ENCODE measurements around the gene ADAMTS9. TPM values are rescaled to one million over a fixed set of nuclear protein-coding genes. Genes with fewer than 3 reads are reported as not detected.
A peak's percentile ranks its signal among the peaks of the same experiment; 100 is the strongest.

Gene ADAMTS9
- total and polyA plus RNA-seq, 3 experiments from 2014 or later: not detected

GRCh38 chr3:64536166-64536565 lies 151.6 kb downstream of the ADAMTS9 start:
- H3K4me3 Mint-ChIP-seq: no peak overlapping the region
- H3K9me3 ChIP-seq (ENCODE audit: low read length): no peaks in the 10 kb centered on the region
- no peak overlapping the region for H3K27ac ChIP-seq (ENCODE audit: low read depth, low read length)
- ChIA-PET CTCF (no interaction called here), POLR2A (no interaction called here)
- no peak overlapping the region for H3K27ac Mint-ChIP-seq
- peaks cover 0 to 2% (median 0%) of the 10 kb centered on the region in 5 donors for H3K9me3 Mint-ChIP-seq
- no peaks in the 10 kb centered on the region for H3K27me3 ChIP-seq (ENCODE audit: insufficient read depth, low read length, poor library complexity, severe bottlenecking)
- no peak for DNase-seq
- H3K4me1 ChIP-seq (ENCODE audit: insufficient read depth, low read length): no peaks in the 10 kb centered on the region
- peaks cover 0 to 5% (median 4%) of the 10 kb centered on the region in 3 donors for H3K4me1 Mint-ChIP-seq
- H3K36me3 ChIP-seq (ENCODE audit: insufficient read depth, low read length): no peaks in the 10 kb centered on the region
- H3K4me3 ChIP-seq (ENCODE audit: low read length): no peak overlapping the region
- H3K27me3 Mint-ChIP-seq: peaks cover 2 to 9% of the 10 kb centered on the region in 2 donors
- H3K36me3 Mint-ChIP-seq: no peaks in the 10 kb centered on the region

- Histone ChIP-seq H3K27ac (ENCODE audit: low read depth, low read length) (no peak overlapping the region), H3K4me3 (ENCODE audit: low read length) (no peak overlapping the region), H3K4me1 (ENCODE audit: insufficient read depth, low read length) (no peaks in the 10 kb centered on the region), H3K36me3 (ENCODE audit: insufficient read depth, low read length) (no peaks in the 10 kb centered on the region), H3K27me3 (ENCODE audit: insufficient read depth, low read length, poor library complexity, severe bottlenecking) (no peaks in the 10 kb centered on the region), H3K9me3 (ENCODE audit: low read length) (no peaks in the 10 kb centered on the region)
- peak in 1 of 5 donors; percentile 9 for DNase-seq
- peaks cover 0 to 5% (median 4%) of the 10 kb centered on the region in 3 donors for H3K4me1 Mint-ChIP-seq
- no peak overlapping the region for H3K4me3 Mint-ChIP-seq
- no peaks in the 10 kb centered on the region for H3K36me3 Mint-ChIP-seq
- POLR2A ChIA-PET: no interaction called here
- H3K27ac Mint-ChIP-seq: no peak overlapping the region
- no peaks in the 10 kb centered on the region for H3K9me3 Mint-ChIP-seq
- CTCF ChIA-PET: no interaction called here
- H3K27me3 Mint-ChIP-seq: peaks cover 2 to 9% of the 10 kb centered on the region in 2 donors
These were observed 154.0 kb downstream of the ADAMTS9 start for GRCh38 chr3:64533617-64534317.

GRCh38 chr3:64530434-64531049 lies 157.3 kb downstream of the ADAMTS9 start:
- Histone ChIP-seq H3K4me3 (ENCODE audit: low read length) (no peak overlapping the region), H3K27me3 (ENCODE audit: insufficient read depth, low read length, poor library complexity, severe bottlenecking) (no peaks in the 10 kb centered on the region), H3K4me1 (ENCODE audit: insufficient read depth, low read length) (no peaks in the 10 kb centered on the region), H3K9me3 (ENCODE audit: low read length) (no peaks in the 10 kb centered on the region), H3K36me3 (ENCODE audit: insufficient read depth, low read length) (no peaks in the 10 kb centered on the region), H3K27ac (ENCODE audit: low read depth, low read length) (no peak overlapping the region)
- Mint-ChIP-seq H3K4me1 (peaks cover 0 to 5% (median 4%) of the 10 kb centered on the region in 3 donors), H3K27ac (no peak overlapping the region), H3K4me3 (no peak overlapping the region), H3K9me3 (no peaks in the 10 kb centered on the region), H3K36me3 (no peaks in the 10 kb centered on the region), H3K27me3 (peaks cover 2 to 12% of the 10 kb centered on the region in 2 donors)
- POLR2A ChIA-PET: no interaction called here
- DNase-seq: no peak
- CTCF ChIA-PET: no interaction called here

DNA sequence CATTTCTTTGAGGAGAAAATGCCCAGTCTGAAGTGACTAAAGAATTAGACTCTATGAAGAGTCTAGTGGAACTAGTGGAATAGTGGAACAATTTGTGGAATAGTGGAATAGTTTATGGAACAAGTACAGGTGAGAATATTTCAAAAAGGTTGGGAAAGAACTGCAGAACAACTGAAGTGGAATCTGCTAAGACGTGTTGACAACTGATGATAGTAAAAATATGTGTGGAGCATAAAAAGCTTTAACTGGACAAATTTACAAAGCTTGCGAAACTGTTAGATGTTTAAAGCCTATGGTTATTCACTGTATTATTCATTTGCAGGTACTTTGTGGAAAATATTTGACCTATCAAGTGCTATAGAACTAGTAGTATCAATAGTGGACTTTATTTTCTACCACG lies 164.5 kb downstream of the ADAMTS9 start:
- no peaks in the 10 kb centered on the region for H3K4me1 ChIP-seq (ENCODE audit: insufficient read depth, low read length)
- no peaks in the 10 kb centered on the region for H3K27me3 ChIP-seq (ENCODE audit: insufficient read depth, low read length, poor library complexity, severe bottlenecking)
- no peaks in the 10 kb centered on the region for H3K4me1 Mint-ChIP-seq
- H3K4me3 ChIP-seq (ENCODE audit: low read length): no peak overlapping the region
- no peaks in the 10 kb centered on the region for H3K9me3 ChIP-seq (ENCODE audit: low read length)
- peaks cover 2 to 3% of the 10 kb centered on the region in 2 donors for H3K27me3 Mint-ChIP-seq
- no peak overlapping the region for H3K27ac ChIP-seq (ENCODE audit: low read depth, low read length)
- no peak overlapping the region for H3K27ac Mint-ChIP-seq
- ChIA-PET POLR2A (no interaction called here), CTCF (no interaction called here)
- no peak overlapping the region for H3K4me3 Mint-ChIP-seq
- H3K9me3 Mint-ChIP-seq: peaks cover 0 to 11% (median 3%) of the 10 kb centered on the region in 5 donors
- H3K36me3 ChIP-seq (ENCODE audit: insufficient read depth, low read length): no peaks in the 10 kb centered on the region
- H3K36me3 Mint-ChIP-seq: no peaks in the 10 kb centered on the region
- no peak for DNase-seq

- H3K36me3 ChIP-seq (ENCODE audit: insufficient read depth, low read length): no peaks in the 10 kb centered on the region
- H3K27me3 Mint-ChIP-seq: peaks cover 2 to 4% of the 10 kb centered on the region in 2 donors
- no peak for DNase-seq
- POLR2A ChIA-PET: no interaction called here
- no peaks in the 10 kb centered on the region for H3K9me3 ChIP-seq (ENCODE audit: low read length)
- CTCF ChIA-PET: no interaction called here
- peaks cover 0 to 13% (median 3%) of the 10 kb centered on the region in 5 donors for H3K9me3 Mint-ChIP-seq
- H3K4me1 ChIP-seq (ENCODE audit: insufficient read depth, low read length): no peaks in the 10 kb centered on the region
- H3K36me3 Mint-ChIP-seq: no peaks in the 10 kb centered on the region
- H3K27me3 ChIP-seq (ENCODE audit: insufficient read depth, low read length, poor library complexity, severe bottlenecking): no peaks in the 10 kb centered on the region
- no peak overlapping the region for H3K4me3 Mint-ChIP-seq
- no peaks in the 10 kb centered on the region for H3K4me1 Mint-ChIP-seq
- H3K27ac ChIP-seq (ENCODE audit: low read depth, low read length): no peak overlapping the region
- H3K27ac Mint-ChIP-seq: no peak overlapping the region
- H3K4me3 ChIP-seq (ENCODE audit: low read length): no peak overlapping the region
These were observed 167.5 kb downstream of the ADAMTS9 start for GRCh38 chr3:64520334-64520733.

- Histone ChIP-seq H3K9me3 (ENCODE audit: low read length) (no peaks in the 10 kb centered on the region), H3K4me3 (ENCODE audit: low read length) (no peak overlapping the region), H3K4me1 (ENCODE audit: insufficient read depth, low read length) (no peaks in the 10 kb centered on the region), H3K36me3 (ENCODE audit: insufficient read depth, low read length) (no peaks in the 10 kb centered on the region), H3K27me3 (ENCODE audit: insufficient read depth, low read length, poor library complexity, severe bottlenecking) (no peaks in the 10 kb centered on the region), H3K27ac (ENCODE audit: low read depth, low read length) (no peak overlapping the region)
- no peak overlapping the region for H3K4me3 Mint-ChIP-seq
- POLR2A ChIA-PET: no interaction called here
- DNase-seq: no peak
- CTCF ChIA-PET: no interaction called here
- H3K9me3 Mint-ChIP-seq: peaks cover 0 to 9% (median 3%) of the 10 kb centered on the region in 5 donors
- peak overlapping the region in 1 of 8 donors; percentile 36 for H3K27ac Mint-ChIP-seq
- H3K27me3 Mint-ChIP-seq: peaks cover 2 to 4% of the 10 kb centered on the region in 2 donors
- no peaks in the 10 kb centered on the region for H3K4me1 Mint-ChIP-seq
- H3K36me3 Mint-ChIP-seq: no peaks in the 10 kb centered on the region
These were observed 168.8 kb downstream of the ADAMTS9 start for GRCh38 chr3:64518950-64519349.

DNA sequence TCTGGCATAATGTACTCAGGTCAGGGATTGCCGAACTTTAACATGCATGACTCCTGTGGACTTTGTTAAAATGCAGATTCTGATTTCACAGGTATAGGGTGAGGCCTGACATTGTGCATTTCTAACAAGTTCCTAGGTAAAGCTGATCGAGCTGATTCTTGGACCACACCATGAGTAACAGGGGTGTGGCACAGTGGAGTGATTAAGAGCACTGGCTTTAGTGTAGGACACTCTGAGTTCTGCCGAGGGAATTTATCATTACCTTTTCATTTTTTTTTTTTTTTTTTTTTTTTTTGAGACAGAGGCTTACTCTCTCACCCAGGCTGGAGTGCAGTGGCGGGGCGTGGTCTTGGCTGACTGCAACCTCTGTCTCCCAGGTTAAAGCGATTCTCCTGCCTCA lies 169.3 kb downstream of the ADAMTS9 start:
- H3K27ac Mint-ChIP-seq: peak overlapping the region in 1 of 8 donors; percentile 36
- H3K4me1 Mint-ChIP-seq: no peaks in the 10 kb centered on the region
- H3K27me3 Mint-ChIP-seq: peaks cover 2 to 4% of the 10 kb centered on the region in 2 donors
- Histone ChIP-seq H3K4me1 (ENCODE audit: insufficient read depth, low read length) (no peaks in the 10 kb centered on the region), H3K9me3 (ENCODE audit: low read length) (no peaks in the 10 kb centered on the region), H3K27me3 (ENCODE audit: insufficient read depth, low read length, poor library complexity, severe bottlenecking) (no peaks in the 10 kb centered on the region), H3K27ac (ENCODE audit: low read depth, low read length) (no peak overlapping the region), H3K36me3 (ENCODE audit: insufficient read depth, low read length) (no peaks in the 10 kb centered on the region), H3K4me3 (ENCODE audit: low read length) (no peak overlapping the region)
- H3K4me3 Mint-ChIP-seq: no peak overlapping the region
- H3K36me3 Mint-ChIP-seq: no peaks in the 10 kb centered on the region
- ChIA-PET POLR2A (no interaction called here), CTCF (no interaction called here)
- DNase-seq: no peak
- H3K9me3 Mint-ChIP-seq: peaks cover 0 to 9% (median 3%) of the 10 kb centered on the region in 5 donors

DNA sequence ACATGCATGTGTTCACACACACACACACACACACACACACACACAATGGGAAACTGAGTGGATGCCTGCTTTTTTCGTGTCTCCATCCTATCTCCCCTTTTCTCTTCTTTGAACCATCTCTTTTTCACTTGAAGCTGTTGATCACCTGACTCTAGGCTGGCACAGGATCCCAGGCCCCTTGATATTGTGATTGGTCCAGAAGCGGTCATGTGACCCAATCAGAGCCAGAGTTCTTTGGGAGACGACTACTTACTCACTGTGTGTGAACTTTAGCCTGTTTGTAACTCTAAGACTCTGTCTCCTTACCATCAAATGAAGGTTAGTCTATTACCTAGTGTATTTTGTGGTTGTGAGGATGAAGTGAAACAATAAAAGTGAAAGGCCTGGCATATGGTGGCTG lies 172.9 kb downstream of the ADAMTS9 start:
- Mint-ChIP-seq H3K27ac (no peak overlapping the region), H3K4me3 (no peak overlapping the region), H3K9me3 (peaks cover 0 to 2% (median 0%) of the 10 kb centered on the region in 5 donors), H3K36me3 (no peaks in the 10 kb centered on the region), H3K27me3 (peaks cover 2 to 4% of the 10 kb centered on the region in 2 donors), H3K4me1 (no peaks in the 10 kb centered on the region)
- ChIA-PET POLR2A (no interaction called here), CTCF (no interaction called here)
- Histone ChIP-seq H3K4me3 (ENCODE audit: low read length) (no peak overlapping the region), H3K27me3 (ENCODE audit: insufficient read depth, low read length, poor library complexity, severe bottlenecking) (no peaks in the 10 kb centered on the region), H3K9me3 (ENCODE audit: low read length) (no peaks in the 10 kb centered on the region), H3K4me1 (ENCODE audit: insufficient read depth, low read length) (no peaks in the 10 kb centered on the region), H3K36me3 (ENCODE audit: insufficient read depth, low read length) (no peaks in the 10 kb centered on the region), H3K27ac (ENCODE audit: low read depth, low read length) (no peak overlapping the region)
- DNase-seq: no peak
